GM23248 (cell line): ENCODE results near the gene NPC1.
"Not testable (repeated sequence)": the region's sequence is repeated elsewhere in the genome, so short reads cannot be mapped to it uniquely, and the experiment has no call there.

ENCODE experiments used
- EZH2 ChIP-seq: fragments of 200-600 bp; sonication (generic); IDR thresholded peaks from 2 replicates; pipeline ENCODE4 v1.6.1; 2018; ENCODE audit warnings: antibody characterized with exemption, mild to moderate bottlenecking; ENCODE audit not compliant: insufficient read depth, poor library complexity, severe bottlenecking
- EZH2phosphoT487 ChIP-seq: fragments of 200-600 bp; sonication (generic); IDR thresholded peaks from 2 replicates; pipeline ENCODE4 v1.6.1; 2018; ENCODE audit warnings: antibody characterized with exemption, moderate library complexity, mild to moderate bottlenecking, low read depth; ENCODE audit not compliant: insufficient read depth

DNA sequence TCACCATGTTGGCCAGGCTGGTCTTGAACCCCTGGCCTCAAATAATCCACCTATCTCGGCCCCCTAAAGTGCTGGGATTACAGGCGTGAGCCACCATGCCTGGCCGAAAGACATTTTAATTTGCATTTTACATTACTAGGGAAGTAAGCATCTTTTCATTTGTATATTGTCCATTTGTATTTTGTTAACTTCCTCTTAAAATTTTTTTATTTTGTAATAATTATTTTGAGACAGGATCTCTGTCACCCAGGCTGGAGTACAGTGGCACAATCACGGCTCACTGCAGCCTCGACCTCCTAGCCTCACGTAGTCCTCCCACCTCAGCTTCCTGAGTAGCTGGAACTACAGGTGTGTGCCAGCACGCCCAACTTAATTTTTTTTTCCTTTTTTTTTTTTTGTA is 74.1 kb downstream of the NPC1 start:
- TF ChIP-seq EZH2phosphoT487, EZH2: not testable (repeated sequence)
